Measurements from ENCODE around the gene HTT. TPM values are rescaled to one million over a fixed set of nuclear protein-coding genes. Genes with fewer than 3 reads are reported as not detected.

The HTT gene
- total and polyA plus RNA-seq, 2 experiments from 2014 or later = 11.4 to 38.6 TPM

DNA sequence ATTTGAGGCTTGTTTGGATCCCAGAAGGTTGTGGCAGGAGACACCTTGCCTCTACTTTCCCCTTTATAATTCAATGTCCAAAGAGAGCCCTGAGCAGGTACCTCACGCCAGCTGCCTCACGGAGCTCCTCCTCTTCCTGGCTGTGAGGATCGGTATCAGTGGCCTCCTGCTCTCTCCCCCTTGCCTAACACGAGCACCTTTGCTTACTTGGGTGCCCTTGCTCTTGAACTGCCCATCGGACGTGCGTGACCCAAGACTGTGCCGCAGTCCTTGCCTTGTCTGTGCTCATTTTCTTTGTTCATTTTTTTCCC is 146.7 kb downstream of the HTT start:
- Histone ChIP-seq H3K27ac (no peak overlapping the region), H3K4me1 (ENCODE audit: low read depth) (peaks cover 7% of the 10 kb centered on the region), H3K9me3 (ENCODE audit: low read depth) (no peaks in the 10 kb centered on the region), H3K27me3 (no peaks in the 10 kb centered on the region), H3K36me3 (peaks cover 39% of the 10 kb centered on the region), H3K4me3 (no peak overlapping the region)
- TF ChIP-seq, protein P1, sequence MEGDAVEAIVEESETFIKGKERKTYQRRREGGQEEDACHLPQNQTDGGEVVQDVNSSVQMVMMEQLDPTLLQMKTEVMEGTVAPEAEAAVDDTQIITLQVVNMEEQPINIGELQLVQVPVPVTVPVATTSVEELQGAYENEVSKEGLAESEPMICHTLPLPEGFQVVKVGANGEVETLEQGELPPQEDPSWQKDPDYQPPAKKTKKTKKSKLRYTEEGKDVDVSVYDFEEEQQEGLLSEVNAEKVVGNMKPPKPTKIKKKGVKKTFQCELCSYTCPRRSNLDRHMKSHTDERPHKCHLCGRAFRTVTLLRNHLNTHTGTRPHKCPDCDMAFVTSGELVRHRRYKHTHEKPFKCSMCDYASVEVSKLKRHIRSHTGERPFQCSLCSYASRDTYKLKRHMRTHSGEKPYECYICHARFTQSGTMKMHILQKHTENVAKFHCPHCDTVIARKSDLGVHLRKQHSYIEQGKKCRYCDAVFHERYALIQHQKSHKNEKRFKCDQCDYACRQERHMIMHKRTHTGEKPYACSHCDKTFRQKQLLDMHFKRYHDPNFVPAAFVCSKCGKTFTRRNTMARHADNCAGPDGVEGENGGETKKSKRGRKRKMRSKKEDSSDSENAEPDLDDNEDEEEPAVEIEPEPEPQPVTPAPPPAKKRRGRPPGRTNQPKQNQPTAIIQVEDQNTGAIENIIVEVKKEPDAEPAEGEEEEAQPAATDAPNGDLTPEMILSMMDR (IDR thresholded peaks at IDR 0.05; ENCODE audit: low read depth, low read length) = no peak
- DNase-seq (ENCODE audit: low read depth in 1 of 2, low spot score in 1 of 2) = no peak

- TF ChIP-seq, protein P1 (IDR thresholded peaks at IDR 0.05; ENCODE audit: low read depth, low read length) = no peak
- Histone ChIP-seq H3K36me3 (peaks cover 36% of the 10 kb centered on the region), H3K27me3 (no peaks in the 10 kb centered on the region), H3K9me3 (ENCODE audit: low read depth) (no peaks in the 10 kb centered on the region), H3K4me3 (no peak overlapping the region), H3K27ac (no peak overlapping the region), H3K4me1 (ENCODE audit: low read depth) (peaks cover 7% of the 10 kb centered on the region)
- no peak for DNase-seq (ENCODE audit: low read depth in 1 of 2, low spot score in 1 of 2)
These were observed 147.5 kb downstream of the HTT start for GRCh38 chr4:3221996-3222395.

DNA sequence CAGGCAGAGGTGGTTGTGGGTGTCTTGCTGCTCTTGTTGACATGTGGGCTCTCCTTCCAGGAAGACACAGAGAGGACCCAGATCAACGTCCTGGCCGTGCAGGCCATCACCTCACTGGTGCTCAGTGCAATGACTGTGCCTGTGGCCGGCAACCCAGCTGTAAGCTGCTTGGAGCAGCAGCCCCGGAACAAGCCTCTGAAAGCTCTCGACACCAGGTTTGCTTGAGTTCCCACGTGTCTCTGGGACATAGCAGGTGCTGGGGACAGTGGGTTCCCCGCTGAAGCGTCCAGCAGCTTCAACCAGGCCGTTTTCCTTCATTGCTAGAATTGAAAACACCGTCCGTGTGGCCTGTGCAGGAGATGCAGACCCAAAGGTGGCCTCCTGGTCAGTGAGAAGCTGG is 148.9 kb downstream of the HTT start:
- peaks cover 27% of the 10 kb centered on the region for H3K36me3 ChIP-seq
- no peak overlapping the region for H3K4me3 ChIP-seq
- no peak for DNase-seq (ENCODE audit: low read depth in 1 of 2, low spot score in 1 of 2)
- TF ChIP-seq, protein P1 (IDR thresholded peaks at IDR 0.05; ENCODE audit: low read depth, low read length) = no peak
- H3K9me3 ChIP-seq (ENCODE audit: low read depth) = no peaks in the 10 kb centered on the region
- H3K27ac ChIP-seq = no peak overlapping the region
- peaks cover 7% of the 10 kb centered on the region for H3K4me1 ChIP-seq (ENCODE audit: low read depth)
- no peaks in the 10 kb centered on the region for H3K27me3 ChIP-seq

- no peak overlapping the region for H3K4me3 ChIP-seq
- H3K4me1 ChIP-seq (ENCODE audit: low read depth) = peaks cover 7% of the 10 kb centered on the region
- no peaks in the 10 kb centered on the region for H3K27me3 ChIP-seq
- TF ChIP-seq, protein P1 (IDR thresholded peaks at IDR 0.05; ENCODE audit: low read depth, low read length) = no peak
- no peaks in the 10 kb centered on the region for H3K9me3 ChIP-seq (ENCODE audit: low read depth)
- H3K27ac ChIP-seq = peak overlapping the region; percentile 49
- peaks cover 28% of the 10 kb centered on the region for H3K36me3 ChIP-seq
- DNase-seq (ENCODE audit: low read depth in 1 of 2, low spot score in 1 of 2) = no peak
These were observed 149.7 kb downstream of the HTT start for GRCh38 chr4:3223956-3224748.

GRCh38 chr4:3225071-3225850 is 150.8 kb downstream of the HTT start:
- Histone ChIP-seq H3K27ac (peak overlapping the region; percentile 49), H3K36me3 (peaks cover 34% of the 10 kb centered on the region)

More at GRCh38 chr4:3225071-3225850, 150.8 kb downstream of the HTT start:
- H3K9me3 ChIP-seq (ENCODE audit: low read depth) = no peaks in the 10 kb centered on the region
- TF ChIP-seq, protein P1 (IDR thresholded peaks at IDR 0.05; ENCODE audit: low read depth, low read length) = no peak
- DNase-seq (ENCODE audit: low read depth in 1 of 2, low spot score in 1 of 2) = peak in 1 of 2 donors; percentile 53
- peaks cover 7% of the 10 kb centered on the region for H3K4me1 ChIP-seq (ENCODE audit: low read depth)
- H3K4me3 ChIP-seq = no peak overlapping the region
- no peaks in the 10 kb centered on the region for H3K27me3 ChIP-seq
